Kidney (tissue), 14 donors: Measurements from ENCODE around the gene DDX54. TPM values are rescaled to one million over a fixed set of nuclear protein-coding genes. Genes with fewer than 3 reads are reported as not detected.

ENCODE experiments used
- DNase-seq, 5 donors: peaks; one replicate each; pipeline ENCODE4 v3.0.0-alpha.2; 2013 to 2020
- FAIRE-seq: peaks from 2 replicates; lab custom pipeline; 2012; peaks lifted over from hg19 to GRCh38; lab: Jason Lieb, UNC
- H3K27ac ChIP-seq, 2 donors: one replicate each; pipeline ENCODE4 v1.7.0; 2013; ENCODE audit warnings: low read depth in 2 of 2, low read length in 2 of 2, inconsistent platforms in 1 of 2
- H3K27me3 ChIP-seq: one replicate; pipeline ENCODE4 v1.7.1; 2013; ENCODE audit warnings: low read length, inconsistent platforms; ENCODE audit not compliant: control insufficient read depth, insufficient read depth
- H3K36me3 ChIP-seq, 3 donors: one replicate each; pipeline versions ENCODE4 v1.7.0 to v1.7.1; 2013; ENCODE audit warnings: low read length in 3 of 3, control low read depth in 1 of 3, inconsistent platforms in 1 of 3; ENCODE audit not compliant: insufficient read depth in 3 of 3, control insufficient read depth in 2 of 3
- H3K4me1 ChIP-seq, 3 donors: one replicate each; pipeline versions ENCODE4 v1.7.0 to v1.7.1; 2013; ENCODE audit warnings: low read length in 3 of 3, inconsistent platforms in 1 of 3, low read depth in 1 of 3; ENCODE audit not compliant: control insufficient read depth in 2 of 3, insufficient read depth in 2 of 3
- H3K4me3 ChIP-seq, 3 donors: one replicate each; pipeline versions ENCODE4 v1.7.0 to v1.8.1; 2013; ENCODE audit warnings: low read length in 3 of 3, control low read depth in 1 of 3, inconsistent platforms in 1 of 3
- H3K9ac ChIP-seq, 3 donors: one replicate each; pipeline versions ENCODE4 v1.7.0 to v1.7.1; 2013; ENCODE audit warnings: low read length in 3 of 3, control low read depth in 1 of 3, inconsistent platforms in 1 of 3
- H3K9me3 ChIP-seq, 3 donors: one replicate each; pipeline versions ENCODE4 v1.7.0 to v1.7.1; 2013; ENCODE audit warnings: low read length in 3 of 3, control low read depth in 1 of 3, inconsistent platforms in 1 of 3; ENCODE audit not compliant: control insufficient read depth in 2 of 3, insufficient read depth in 1 of 3
- intact Hi-C: fragments of 100-400 bp; cut with DNase I; formaldehyde crosslinking; loops from one replicate; pipeline ENCODE4 v1.11.1; 2022
- polyA plus RNA-seq: library from polyadenylated mRNA; stranded (reverse); fragments of 350-450 nt; fragmentation: Illumina TruSeq; extraction: RNeasy Lipid Tissue Mini Kit (QIAGEN cat#74804); gene quantifications from one replicate; pipeline ENCODE4 v1.2.3, GENCODE V29; 2014; ENCODE audit warnings: low read depth, low replicate concordance; ENCODE audit not compliant: insufficient read depth
- total RNA-seq: library from RNA; stranded (reverse); fragmentation: NEBNext Ultra II Directional; extraction: Animal tissue kit (Norgen Biotek cat#: 25700); gene quantifications from one replicate; pipeline ENCODE4 v1.2.1, GENCODE V29; 2021
- TF ChIP-seq, protein P1 (sequence below): IDR thresholded peaks from 3 replicates; pipeline ENCODE4 v1.5.1; 2012; ENCODE audit warnings: mild to moderate bottlenecking, moderate library complexity, borderline replicate concordance; ENCODE audit not compliant: insufficient read depth; ENCODE audit errors: extremely low read depth
- donor health status: control.
- donor health status: control.
- donor health status: control.
- donor health status: control.
- donor health status: control.
- donor health status: DM: yes; HTN: yes; CAD: no.
- donor health status: Normal renal cell carcinoma (clear cell type).

DDX54 gene
- total and polyA plus RNA-seq, 2 donors from 2014 or later, result 55.4 to 62.0 TPM

DNA sequence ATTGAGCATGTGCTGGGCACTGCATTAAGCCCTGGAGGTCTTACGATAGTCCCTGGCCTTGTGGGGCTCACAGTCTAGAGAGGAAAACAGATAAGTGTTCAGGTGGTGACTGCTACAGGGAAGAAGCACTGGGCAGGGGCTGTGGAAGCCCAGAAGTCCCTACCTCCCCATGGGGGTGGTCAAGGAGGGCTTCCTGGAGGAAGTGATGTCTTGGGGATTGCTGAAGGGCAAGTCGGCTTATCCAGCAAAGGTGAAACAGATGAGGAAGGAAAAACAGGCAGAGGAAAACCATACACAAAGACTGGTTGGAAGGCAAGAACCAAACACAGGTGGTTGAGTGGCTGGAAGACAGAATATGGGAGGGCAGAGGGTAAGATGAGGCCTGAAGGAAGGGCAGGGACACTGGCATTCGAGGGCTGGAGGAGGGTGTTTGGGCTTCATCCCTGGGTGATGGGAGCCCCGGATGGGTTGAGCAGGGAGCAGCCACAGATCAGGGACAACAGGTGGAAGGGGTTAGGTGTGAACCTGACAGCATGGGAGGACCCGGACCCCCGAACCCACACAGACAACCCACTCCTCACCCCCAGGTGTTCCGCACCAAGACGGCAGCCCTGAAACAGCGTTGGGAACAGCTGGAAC, 33.0 kb downstream of the DDX54 start:
- intact Hi-C loops, result no loop called here
- FAIRE-seq (no peak), DNase-seq (no peak)
- no peaks in the 10 kb centered on the region for H3K36me3 ChIP-seq
- no peak overlapping the region for H3K27ac ChIP-seq
- peaks cover 0 to under 1% (median 0%) of the 10 kb centered on the region in 3 donors for H3K9me3 ChIP-seq
- TF ChIP-seq, protein P1, sequence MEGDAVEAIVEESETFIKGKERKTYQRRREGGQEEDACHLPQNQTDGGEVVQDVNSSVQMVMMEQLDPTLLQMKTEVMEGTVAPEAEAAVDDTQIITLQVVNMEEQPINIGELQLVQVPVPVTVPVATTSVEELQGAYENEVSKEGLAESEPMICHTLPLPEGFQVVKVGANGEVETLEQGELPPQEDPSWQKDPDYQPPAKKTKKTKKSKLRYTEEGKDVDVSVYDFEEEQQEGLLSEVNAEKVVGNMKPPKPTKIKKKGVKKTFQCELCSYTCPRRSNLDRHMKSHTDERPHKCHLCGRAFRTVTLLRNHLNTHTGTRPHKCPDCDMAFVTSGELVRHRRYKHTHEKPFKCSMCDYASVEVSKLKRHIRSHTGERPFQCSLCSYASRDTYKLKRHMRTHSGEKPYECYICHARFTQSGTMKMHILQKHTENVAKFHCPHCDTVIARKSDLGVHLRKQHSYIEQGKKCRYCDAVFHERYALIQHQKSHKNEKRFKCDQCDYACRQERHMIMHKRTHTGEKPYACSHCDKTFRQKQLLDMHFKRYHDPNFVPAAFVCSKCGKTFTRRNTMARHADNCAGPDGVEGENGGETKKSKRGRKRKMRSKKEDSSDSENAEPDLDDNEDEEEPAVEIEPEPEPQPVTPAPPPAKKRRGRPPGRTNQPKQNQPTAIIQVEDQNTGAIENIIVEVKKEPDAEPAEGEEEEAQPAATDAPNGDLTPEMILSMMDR, result no peak
- H3K9ac ChIP-seq, result no peak overlapping the region
- peaks cover 0 to 7% (median 0%) of the 10 kb centered on the region in 3 donors for H3K4me1 ChIP-seq
- H3K27me3 ChIP-seq, result peaks cover 2% of the 10 kb centered on the region
- H3K4me3 ChIP-seq, result peak overlapping the region in 1 of 3 donors; percentile 44

DNA sequence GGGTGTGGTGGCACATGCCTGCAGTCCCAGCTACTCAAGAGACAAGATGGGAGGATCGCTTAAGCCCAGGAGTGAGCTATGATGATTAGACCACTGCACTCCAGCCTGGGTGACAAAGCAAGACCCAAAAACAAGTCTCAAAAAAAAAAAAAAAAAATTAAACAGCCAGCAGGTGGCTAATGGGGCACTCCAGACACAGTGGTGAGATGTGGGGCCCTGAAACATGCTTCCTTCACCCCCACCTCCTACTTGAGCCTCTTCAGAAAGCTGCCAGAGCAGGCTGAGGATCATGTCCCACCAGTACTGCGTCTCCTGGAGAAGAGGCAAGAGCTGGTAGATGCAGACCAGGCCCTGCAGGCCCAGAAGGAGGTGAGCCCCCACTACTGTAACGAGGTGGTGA, 33.6 kb downstream of the DDX54 start:
- FAIRE-seq (no peak), DNase-seq (no peak)
- intact Hi-C loops, result no loop called here
- Histone ChIP-seq H3K36me3 (no peaks in the 10 kb centered on the region), H3K9ac (no peak overlapping the region), H3K9me3 (peaks cover 0 to 4% (median 0%) of the 10 kb centered on the region in 3 donors), H3K4me1 (peaks cover 0 to 7% (median 0%) of the 10 kb centered on the region in 3 donors), H3K27me3 (peaks cover 2% of the 10 kb centered on the region), H3K27ac (no peak overlapping the region), H3K4me3 (no peak overlapping the region)
- TF ChIP-seq, protein P1, result no peak

DNA sequence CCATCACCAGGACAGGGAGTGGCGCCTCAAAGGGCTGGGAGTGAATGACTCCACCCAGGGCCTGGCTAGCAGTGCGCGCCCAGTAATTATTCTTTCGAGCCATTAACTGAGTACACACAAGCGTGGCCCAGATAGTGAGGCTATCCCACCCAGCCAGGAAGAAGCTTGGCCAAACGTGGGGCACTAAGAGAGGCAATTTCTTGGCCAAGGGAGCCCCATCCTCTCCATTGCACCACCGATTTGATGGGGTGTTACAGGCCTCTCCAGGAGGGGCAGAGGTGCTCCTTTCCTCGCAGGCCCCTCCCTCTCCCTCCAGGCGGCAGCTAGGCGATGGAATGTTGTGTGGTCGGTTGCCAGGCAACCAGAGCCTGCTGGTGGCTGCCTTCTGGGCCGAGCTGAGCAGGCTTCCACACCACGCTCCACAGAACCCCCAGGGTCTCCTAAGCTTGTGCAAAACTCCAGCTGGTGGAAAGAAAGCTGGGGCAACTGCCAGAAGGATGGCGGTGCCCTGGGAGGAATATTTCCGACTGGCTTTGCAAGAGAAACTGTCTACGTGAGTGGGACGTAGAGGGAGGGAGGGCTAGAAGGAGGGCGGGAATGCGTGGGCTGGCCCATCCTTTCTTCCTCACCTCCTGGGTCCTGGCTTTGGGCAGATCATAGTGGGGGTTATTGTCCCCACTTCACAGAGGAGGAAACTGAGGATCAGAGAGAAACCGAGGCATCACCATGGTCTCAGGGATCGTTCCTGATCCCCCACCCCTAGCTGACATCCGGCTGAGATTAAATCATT, 35.7 kb downstream of the DDX54 start, which contains the start of gene CFAP73:
CFAP73 (plus strand) TSS at position 364 of the 790 bp plus-strand sequence; CDS start at position 498, 134 bp downstream.
- FAIRE-seq, result no peak
- H3K9ac ChIP-seq, result no peak within 1 kb of the TSS
- intact Hi-C loops, result no loop called here

More for the DNA sequence above, 35.7 kb downstream of the DDX54 start, which contains the start of gene CFAP73:
- TF ChIP-seq, protein P1, result no peak
- no peak within 1 kb of the TSS for H3K4me3 ChIP-seq
- peak; percentile 94 to 98 (median 96) for DNase-seq
- peak within 1 kb of the TSS in 1 of 2 donors; percentile 4 for H3K27ac ChIP-seq
- H3K9me3 ChIP-seq, result peaks cover 0 to 4% (median 0%) of the 10 kb centered on the region in 3 donors
- no peaks in the 10 kb centered on the region for H3K36me3 ChIP-seq
- peaks cover 0 to 7% (median 0%) of the 10 kb centered on the region in 3 donors for H3K4me1 ChIP-seq
- peaks cover 2% of the 10 kb centered on the region for H3K27me3 ChIP-seq
